Measurements from ENCODE around the gene INPP5J.
A peak's percentile ranks its signal among the peaks of the same experiment; 100 is the strongest.
"Not testable (repeated sequence)": the region's sequence is repeated elsewhere in the genome, so short reads cannot be mapped to it uniquely, and the experiment has no call there.

Gene INPP5J

DNA sequence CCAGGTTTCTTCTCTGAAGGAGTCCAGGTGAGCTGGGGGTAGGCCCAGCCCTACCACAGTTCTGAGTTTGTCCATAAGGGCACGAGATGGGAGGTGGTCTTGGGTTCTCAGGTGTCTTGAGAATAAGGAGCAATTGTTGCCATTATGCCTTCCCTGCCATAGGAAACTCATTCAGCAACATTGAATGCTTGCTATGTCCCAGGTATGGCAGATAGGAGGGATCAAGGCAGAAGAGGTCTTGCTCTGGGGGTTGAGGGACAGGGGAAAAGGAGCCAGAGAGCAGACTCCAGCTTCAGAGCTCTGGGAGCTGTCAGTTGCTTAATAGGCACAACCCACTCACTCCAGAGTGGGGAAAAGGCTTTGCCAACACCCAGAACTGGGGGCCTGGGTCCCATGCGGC, 19.7 kb upstream of the INPP5J start:
- no peak for DNase-seq

DNA sequence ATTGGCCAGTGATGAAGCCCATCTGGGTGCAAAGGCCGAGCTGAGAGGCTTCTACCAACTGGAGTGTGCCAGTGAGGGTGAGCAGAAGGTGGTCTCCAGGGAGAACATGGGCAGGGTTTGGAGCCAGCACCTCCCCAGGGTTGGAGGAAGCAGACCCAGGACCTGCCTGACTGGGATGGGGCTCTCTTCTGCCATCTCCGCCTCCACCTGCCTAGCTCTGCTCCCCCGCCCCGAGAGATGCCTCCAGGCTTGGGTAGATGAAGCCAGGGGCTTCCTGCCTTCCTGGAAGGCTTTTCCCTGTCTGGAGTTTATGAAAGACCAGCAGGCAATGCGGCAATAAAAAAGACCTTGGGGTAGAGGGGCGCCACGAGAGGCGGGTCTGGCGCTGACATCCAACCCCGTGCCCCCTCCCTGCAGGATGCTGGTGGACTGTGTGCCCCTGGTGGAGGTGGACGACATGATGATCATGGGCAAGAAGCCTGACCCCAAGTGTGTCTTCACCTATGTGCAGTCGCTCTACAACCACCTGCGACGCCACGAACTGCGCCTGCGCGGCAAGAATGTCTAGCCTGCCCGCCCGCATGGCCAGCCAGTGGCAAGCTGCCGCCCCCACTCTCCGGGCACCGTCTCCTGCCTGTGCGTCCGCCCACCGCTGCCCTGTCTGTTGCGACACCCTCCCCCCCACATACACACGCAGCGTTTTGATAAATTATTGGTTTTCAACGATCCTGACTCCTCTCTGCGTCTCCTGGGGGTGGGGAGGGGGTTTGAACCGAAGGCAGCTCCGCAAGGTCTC, 18.7 kb upstream of the INPP5J start:
- no peak for DNase-seq

DNA sequence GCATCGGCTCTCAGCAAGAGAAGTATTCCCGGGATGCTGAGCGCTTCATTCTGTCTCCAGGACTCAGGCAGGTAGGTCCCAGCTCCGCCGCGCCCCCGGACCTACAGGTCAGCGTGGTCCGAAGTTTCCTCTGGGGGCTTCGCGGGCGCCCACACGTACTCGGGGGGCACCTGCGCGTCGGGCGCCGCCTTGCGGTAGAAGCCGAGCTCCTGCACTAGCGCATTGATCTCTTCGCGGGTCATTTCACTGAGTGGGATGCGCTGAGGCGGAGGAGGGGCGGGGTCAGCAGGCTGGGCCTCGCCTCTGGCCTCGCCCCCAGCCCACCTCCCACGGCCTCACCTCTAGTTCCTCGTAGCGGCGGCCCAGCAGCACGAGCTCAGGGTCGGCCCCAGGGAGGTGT, 17.9 kb upstream of the INPP5J start:
- DNase-seq, result no peak

DNA sequence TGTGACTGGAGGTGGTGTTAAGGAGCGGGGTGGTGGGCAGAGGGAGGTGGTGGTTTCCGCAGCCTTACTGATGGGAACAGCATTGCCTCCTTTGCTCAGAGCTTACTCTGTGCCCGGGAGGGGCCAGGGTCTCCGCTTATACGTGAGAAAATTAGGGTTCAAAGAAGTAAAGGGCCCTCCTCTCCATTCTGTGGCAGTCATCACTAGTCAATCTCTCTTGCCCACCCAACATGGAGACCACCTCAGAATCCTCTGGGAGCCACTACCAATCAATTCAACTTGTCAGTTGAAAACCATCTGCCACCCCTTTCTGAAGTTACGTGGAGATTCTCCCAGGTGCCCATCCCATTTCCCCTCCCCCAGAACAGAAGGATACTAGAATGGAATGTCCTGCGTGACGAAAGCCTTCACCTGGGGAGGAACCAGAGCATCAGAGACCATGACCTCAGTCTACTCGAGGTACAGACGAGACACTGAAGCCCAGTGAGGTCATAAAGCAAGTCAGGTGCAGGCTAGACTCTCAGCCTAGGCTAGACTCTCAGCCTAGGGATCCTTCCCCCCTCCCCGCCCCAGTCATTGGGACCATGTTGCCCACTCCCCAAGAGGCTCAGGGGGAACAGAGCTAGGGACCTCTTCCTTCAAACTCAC, 17.4 kb upstream of the INPP5J start:
- DNase-seq, result no peak

DNA sequence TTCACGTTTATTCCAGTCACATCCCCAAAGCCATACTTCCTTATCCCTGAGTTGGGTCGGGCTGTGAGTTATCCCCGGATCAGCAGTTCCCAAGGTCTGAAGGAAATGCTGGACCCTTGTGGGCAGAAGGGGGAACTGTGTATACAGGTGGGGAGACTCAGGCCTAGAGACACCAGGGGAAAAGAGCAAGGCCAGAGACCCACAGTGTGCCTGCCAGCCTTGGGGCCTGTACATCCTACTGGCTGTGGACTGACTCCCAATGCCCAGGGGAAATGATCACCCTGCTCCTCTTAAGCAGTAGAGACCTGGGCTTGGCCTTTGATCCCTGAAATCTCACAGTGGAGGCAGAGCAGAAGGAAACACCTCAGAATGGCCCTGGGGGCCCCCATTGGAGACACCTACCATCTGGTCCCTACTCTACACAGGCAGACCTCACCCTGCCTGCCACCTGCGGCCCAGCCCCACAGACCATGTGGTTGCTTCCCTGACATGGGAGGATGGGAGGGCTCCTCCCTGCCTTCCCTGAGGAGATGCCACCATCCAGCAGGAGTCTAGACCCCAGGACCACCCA, 16.7 kb upstream of the INPP5J start:
- DNase-seq, result no peak

DNA sequence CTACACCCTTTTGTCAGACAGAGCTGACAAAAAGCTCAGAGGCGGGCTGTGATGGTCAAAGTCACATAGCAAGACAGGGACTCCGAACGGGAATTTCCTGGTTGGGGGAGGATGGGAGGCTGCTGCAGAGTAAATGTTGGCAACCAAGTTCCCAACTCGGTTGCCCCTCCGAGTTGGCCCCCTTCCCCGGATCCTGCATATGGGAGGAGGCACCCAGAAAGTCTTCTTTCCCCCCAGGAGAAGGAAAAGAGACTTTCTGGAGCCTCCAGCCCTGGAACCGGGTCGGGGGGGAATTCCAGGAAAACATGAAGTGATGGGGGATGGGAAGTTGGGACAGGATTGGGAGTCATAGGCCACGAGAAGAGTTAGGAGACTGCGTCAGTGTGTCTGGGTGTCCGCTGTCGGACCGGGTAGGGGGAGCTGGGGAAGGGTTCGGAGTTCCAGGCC, 16.0 kb upstream of the INPP5J start:
- DNase-seq, result no peak

DNA sequence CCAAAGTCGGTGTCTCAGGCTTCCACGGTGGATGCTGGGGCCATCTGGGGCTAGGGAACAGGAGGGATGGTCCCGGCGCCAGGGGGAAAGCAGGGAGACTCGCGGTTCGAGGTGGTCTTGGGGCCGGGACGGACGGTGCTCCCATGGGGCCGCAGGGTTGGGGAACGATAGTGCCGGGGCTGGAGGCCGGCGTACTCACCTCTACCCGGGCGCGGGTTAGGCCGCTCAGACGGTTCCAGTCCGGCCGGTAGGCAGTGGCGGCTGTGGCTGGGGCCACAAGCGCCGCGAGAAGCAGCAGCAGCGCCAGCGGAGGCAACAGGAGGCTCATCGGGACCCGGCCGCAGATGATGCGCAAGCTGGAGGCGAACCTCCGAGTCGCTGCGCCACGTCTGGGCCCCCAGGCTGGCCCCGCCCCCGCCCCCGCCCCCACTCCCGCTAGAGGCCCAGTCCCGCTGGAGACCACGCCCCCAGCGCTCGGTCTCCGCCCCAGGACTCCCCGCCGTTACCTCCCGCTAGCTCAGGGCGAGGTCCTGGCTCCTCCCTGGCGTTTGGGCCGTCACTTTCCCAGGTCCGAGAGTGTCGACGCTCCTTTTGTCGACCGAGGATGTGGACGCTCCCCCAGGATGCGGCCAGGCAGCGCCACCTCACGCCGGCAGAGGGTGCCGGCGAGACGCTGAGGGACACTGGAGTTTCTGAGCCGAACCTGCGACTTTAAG, 15.4 kb upstream of the INPP5J start, which contains the start of gene SELENOM:
SELENOM (minus strand) TSS at position 391 of the 716 bp plus-strand sequence; CDS start at position 328, 63 bp downstream.
- DNase-seq, result peak; percentile 47 to 80

DNA sequence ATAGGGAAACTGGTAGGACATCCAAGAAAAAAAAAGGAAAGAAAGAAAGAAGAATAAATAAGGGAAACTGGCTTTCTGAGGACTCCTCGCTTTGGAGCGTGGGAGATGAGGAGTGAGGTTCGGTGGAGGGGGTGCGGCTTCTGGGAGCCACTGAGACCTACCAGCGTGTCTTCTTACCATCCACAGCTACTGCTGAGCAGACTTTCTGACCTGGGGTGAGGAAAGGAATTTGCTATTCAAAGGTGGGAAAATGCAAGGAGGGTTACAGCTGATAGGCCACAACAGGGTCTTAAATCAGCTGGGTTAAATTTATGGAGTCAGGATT, 14.9 kb upstream of the INPP5J start:
- DNase-seq, result no peak

DNA sequence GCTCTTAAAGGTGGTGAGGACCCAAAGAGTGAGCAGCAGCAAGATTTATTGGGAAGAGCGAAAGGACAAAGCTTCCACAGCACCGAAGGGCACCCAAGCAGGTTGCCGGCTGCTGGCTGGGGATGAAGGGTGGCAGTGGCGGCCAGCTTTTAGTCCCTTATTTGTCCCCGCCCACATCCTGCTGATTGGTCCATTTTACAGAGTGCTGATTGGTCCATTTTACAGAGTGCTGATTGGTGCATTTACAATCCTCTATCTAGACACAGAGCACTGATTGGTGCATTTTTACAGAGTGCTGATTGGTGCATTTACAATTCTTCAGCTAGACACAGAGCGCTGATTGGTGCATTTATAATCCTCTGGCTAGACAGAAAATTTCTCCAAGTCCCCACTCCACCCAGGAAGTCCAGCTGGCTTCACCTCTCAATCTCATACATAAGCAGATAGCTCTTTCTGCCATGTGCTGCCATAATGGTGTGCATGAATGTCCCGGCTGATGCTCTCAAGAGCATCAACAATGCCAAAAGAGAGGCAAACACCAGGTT, 10.1 kb upstream of the INPP5J start:
- not testable (repeated sequence) for DNase-seq

DNA sequence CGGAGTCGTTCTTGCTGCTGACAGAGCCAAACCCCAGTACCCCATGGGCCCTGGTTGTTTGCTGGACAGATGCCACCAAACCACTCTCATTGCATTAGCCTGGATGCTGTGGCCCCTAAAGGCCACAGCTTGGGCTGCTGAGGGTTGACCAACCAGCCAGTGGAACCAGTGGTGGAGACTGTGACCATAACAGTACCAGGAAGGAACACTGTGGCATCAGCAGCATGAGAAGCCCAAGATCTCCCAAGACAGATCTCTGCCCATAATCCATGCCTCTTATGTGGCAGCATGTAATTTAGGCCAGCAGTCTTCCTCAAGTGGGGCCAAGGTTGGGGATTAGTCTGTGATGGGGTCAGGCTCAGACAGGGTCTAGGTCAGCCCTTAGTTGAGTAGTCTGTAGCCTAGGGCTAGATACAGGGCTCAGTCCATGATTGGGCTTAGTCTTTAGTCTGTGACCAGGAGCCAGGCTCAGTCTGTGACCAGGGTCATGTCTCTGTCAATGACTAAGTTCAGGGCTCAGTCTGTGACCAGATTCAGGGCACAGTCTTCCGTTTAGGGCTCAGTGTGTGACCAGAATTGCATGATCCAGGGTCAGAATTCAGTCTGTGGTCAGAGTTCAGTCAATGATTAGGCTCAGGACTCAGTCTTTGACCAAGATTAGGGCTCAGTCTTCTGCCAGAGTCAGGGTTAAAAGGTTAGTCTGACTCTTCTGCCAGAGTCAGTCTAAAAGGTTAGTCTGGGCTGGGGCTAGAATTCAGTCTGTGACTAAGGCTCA, 4.5 kb upstream of the INPP5J start:
- DNase-seq, result no peak

DNA sequence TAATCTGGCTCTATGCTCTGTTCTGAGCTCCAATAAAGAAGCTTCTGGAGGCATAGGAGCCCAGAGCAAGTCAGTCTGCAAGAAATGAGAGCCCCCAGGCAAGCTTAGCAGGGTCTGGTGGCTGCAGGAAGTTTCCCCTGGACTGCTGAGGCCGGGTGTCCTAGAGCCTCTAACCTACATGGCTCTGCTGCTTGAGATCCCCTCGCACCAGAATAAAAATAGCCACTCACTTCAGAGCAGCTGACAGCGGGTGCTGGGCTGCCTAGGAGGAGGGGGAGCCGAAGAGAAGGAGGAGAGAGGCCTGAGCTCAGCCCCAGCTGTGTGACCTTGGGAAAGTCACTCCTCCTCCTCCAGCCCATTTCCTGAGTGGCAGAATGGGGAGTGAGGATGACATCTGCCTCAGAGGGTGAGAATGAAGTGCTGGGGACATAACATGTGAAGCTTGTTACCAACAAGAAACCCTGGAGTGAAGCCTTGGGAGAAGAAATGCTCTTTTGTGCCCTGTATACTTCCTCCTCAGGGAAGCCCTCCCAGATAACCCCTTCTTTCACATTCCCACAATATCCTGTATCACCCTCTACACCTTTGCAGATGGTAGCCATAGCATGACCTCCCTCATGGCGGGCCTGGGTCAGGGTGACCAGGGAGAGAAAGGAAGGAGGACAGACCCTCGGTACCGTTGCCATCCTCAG, 3.6 kb upstream of the INPP5J start:
- DNase-seq, result no peak

DNA sequence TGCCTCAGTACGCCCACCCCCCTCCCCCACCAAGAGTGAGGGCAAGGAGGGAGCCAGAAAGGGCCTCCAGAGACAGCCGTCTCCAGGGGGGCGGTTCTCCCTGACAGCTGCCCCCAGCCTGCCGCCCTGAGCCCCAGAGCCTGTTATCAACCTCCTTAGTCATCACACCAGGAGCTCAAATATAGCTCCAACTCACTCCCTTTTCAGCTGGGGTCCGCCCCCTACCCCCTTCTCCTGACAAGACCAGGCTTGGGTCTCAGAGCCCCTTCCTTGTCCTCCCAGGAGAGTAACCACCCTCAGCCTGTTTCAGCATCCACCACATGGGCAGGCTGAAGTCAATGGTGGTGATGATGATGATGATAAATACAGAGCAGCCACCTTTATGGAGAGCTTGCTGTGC, 2.5 kb upstream of the INPP5J start:
- DNase-seq, result no peak

DNA sequence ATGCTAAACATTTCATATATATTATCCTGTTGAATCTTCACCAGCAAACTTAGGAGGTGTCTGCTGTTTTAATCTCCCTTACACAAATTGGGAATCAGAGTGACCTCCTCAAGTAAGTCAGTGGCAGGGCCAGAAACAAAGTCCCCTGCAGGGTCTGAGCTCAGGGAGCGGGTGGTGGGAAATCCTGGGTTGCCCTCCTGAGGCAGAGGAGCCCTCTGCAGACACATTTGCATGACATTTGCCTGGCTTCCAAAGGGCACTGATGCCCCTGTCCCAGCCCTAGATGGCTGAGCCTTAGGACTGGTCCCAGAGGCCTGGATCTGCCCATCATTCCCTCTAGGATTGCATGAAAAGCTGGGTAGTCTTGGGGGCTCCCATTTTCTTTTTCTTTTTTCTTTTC, 2.1 kb upstream of the INPP5J start:
- no peak for DNase-seq

DNA sequence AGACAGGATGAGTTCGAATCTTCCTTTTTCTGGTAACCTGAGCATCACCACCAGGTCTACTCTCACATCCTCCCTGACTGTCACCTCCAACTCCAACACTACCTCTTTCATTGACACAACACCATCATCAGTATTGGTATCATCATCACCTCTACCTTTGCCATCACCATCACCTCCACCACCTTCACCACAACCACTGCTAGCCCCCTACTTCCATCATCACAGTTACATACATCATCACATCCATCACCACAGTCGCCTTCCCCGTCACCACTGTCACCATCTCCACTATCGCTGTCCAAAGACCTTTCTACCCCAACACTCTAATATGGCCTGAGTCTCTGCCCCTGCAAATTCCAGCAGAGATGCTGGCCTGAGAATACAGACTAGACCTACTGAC, 1.4 kb upstream of the INPP5J start:
- no peak for DNase-seq

DNA sequence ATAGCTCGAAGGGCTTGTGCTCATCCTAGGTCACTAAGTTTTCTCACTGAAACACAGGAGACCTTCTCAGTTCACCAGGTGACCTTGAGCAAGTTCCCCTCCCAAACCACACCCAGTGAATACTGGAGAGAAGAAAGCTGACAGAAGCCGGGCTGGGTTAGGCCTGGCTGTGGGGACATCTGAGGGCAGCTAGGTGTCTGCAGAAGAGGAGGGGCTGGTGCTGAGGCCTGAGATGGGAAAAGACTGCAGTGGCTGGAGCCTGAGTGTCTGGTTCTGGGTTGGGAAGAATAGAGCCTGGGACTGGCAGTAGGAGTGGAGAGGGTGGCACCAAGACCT, 602 bp upstream of the INPP5J start:
- DNase-seq, result no peak

DNA sequence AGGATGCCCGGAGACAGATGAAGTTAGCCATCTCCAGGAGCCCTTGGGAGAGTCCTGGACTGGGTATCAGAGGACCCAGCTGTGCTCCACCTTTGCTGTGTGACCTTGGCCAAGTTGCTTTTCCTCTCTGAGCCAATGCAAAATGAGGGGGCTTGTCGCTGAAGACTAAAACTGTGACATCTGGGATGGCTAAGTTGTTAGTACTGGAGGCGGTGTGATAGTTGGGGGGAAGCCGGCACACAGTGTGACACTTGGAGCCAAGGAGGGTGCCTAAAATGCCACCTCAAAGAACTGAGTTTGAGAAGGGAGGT, 481 bp downstream of the INPP5J start:
- no peak for DNase-seq

DNA sequence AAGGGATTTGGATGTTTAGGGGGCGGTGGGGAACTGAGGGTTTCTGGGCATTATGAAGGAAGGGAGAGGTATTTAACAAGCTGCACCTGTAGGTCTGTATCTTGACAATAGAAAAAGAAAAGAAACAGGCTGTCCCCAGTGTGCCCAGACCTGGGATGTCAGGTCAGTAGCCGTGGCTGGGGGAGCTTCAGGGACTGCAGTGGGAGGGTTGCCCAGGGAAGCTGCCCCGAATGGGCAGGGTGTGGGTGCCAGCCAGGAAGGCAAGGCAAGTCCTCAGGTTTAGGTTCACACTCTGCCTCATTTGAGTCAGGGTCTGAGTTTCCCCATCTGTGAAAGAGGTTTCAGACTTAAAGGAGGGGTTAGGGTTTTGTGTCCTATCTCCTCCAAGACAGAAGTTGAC, 1.5 kb downstream of the INPP5J start:
- DNase-seq, result no peak

DNA sequence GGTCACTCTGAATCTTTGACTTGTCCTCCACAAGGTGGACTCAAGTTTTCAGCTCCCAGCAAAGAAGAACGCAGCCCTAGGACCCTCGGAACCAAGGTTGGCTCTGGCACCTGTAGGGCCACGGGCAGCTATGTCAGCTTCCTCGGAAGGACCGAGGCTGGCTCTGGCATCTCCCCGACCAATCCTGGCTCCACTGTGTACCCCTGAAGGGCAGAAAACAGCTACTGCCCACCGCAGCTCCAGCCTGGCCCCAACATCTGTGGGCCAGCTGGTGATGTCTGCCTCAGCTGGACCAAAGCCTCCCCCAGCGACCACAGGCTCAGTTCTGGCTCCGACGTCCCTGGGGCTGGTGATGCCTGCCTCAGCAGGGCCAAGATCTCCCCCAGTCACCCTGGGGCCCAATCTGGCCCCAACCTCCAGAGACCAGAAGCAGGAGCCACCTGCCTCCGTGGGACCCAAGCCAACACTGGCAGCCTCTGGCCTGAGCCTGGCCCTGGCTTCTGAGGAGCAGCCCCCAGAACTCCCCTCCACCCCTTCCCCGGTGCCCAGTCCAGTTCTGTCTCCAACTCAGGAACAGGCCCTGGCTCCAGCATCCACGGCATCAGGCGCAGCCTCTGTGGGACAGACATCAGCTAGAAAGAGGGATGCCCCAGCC, 2.2 kb downstream of the INPP5J start:
- DNase-seq, result peak in 1 of 2 experiments; percentile 22

DNA sequence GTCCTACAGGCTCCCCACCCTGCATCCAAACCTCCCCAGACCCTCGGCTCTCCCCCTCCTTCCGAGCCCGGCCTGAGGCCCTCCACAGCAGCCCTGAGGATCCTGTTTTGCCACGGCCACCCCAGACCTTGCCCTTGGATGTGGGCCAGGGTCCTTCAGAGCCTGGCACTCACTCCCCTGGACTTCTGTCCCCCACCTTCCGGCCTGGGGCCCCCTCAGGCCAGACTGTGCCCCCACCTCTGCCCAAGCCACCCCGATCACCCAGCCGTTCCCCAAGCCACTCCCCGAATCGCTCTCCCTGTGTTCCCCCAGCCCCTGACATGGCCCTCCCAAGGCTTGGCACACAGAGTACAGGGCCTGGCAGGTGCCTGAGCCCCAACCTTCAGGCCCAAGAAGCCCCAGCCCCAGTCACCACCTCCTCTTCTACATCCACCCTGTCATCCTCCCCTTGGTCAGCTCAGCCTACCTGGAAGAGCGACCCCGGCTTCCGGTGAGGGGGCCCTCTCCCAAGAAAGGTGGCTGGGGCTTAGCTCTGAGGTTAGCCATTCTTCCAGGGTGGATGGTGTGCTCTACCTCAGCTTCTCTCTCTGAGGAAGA, 2.9 kb downstream of the INPP5J start:
- no peak for DNase-seq

DNA sequence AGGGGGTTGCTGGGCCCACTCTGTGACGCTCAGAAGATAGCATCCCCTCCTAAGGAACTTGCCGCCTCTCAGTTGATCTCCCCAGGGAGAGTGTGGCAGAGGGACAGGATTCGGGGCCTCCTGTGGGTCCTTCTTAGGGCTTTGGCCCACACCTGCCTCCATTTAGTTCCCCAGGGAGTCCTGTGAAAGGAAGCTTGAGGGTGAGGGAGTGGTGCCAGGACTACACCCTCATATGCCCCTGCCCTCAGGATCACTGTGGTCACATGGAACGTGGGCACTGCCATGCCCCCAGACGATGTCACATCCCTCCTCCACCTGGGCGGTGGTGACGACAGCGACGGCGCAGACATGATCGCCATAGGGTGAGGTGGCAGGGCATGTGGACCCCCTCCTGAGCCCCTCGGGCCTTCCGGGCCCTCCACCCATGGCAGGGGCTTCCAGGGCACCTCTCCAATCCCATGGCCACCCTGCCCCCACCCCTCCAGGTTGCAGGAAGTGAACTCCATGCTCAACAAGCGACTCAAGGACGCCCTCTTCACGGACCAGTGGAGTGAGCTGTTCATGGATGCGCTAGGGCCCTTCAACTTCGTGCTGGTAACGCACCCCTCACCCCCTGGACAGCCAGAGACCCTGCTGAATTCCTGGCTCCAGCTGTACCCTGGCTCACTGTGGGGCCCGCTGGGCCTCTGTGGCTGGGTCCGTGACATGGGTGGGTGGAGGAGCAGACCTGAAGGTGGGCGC, 3.5 kb downstream of the INPP5J start:
- no peak for DNase-seq

DNA sequence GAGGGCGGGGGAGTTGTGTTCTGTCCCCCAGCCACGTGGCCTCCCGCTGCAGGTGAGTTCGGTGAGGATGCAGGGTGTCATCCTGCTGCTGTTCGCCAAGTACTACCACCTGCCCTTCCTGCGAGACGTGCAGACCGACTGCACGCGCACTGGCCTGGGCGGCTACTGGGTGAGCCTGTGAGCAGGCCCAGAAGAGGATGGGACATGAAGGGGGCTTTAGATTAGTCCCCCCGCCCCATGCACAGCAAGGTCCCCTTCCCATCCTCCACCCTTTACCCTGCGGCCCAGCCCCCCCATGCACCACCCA, 4.1 kb downstream of the INPP5J start:
- DNase-seq, result no peak
